ENCODE data around the gene ZFYVE16.
"Not testable (repeated sequence)": the region's sequence is repeated elsewhere in the genome, so short reads cannot be mapped to it uniquely, and the experiment has no call there.

Gene ZFYVE16

GRCh38 chr5:80491296-80491695 is 83.4 kb downstream of the ZFYVE16 start:
- no peak for DNase-seq

DNA sequence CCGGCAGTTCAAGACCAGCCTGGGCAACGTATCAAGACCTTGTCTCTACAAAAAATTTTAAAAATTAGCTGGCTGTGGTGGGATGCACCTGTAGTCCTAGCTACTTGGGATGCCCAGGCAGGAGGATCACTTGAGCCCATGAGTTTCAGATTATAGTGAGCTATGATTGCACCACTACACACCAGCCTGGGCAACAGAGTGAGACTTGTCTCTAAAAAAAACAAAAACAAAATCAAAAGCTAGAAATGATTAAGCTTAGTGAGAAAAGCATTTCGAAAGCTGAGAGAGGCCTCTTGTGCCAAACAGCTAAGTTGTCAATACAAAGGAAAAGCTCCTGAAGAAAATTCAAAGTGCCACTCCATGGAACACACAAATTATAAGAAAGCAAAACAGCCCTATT is 84.9 kb downstream of the ZFYVE16 start:
- no peak for DNase-seq

DNA sequence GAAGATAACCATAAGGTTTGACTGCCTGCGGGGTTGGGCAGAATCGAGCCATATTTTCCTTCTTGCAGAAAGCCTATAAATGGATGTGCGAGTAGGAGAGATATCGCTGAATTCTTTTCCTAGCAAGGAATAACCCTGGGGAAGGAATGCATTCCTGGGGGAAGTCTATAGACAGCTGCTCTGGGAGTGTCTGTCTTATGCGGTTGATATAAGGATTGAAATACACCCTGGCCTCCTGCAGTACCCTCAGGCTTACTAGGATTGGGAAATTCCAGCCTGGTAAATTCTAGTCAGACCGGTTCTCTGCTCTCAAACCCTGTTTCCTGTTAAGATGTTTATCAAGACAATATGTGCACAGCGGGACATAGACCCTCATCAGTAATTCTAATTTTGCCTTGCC is 85.6 kb downstream of the ZFYVE16 start:
- DNase-seq, result not testable (repeated sequence)

DNA sequence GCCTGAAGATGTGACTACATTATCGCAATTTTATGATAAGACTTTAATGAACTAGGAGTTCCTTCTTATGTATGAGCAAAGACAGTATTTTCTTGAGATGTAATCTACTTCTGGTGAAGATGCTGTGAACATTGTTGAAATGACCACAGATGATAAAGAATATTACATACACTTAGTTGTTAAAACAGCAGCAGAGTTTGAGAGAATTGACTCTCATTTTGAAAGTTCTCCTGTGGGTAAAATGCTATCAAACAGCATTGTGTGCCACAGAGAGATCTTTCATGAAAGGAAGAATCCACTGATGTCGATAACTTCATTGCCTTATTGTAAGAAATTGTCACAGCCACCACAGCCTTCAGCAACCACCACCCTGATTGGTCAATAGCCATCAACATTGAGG is 88.0 kb downstream of the ZFYVE16 start:
- no peak for DNase-seq

DNA sequence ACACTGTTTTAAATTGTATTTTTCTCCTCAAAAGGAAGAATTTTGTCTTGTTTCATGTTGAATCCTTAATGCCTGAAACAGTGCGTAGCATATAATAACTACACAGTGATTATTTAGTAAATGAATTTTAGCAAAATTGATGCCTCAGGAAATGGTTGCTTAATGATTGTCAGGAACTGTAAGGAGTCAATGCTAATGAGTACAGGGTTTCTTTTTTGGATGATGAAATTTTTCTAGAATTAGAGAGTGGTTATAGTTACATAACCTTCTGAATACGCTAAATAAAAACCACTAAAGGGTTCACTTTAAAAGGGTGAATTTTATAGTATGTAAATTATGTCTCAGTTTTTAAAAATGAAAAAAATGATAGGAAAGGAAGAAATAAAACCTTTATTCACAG is 94.9 kb downstream of the ZFYVE16 start:
- no peak for DNase-seq

GRCh38 chr5:80503641-80504040 is 95.8 kb downstream of the ZFYVE16 start:
- no peak for DNase-seq

DNA sequence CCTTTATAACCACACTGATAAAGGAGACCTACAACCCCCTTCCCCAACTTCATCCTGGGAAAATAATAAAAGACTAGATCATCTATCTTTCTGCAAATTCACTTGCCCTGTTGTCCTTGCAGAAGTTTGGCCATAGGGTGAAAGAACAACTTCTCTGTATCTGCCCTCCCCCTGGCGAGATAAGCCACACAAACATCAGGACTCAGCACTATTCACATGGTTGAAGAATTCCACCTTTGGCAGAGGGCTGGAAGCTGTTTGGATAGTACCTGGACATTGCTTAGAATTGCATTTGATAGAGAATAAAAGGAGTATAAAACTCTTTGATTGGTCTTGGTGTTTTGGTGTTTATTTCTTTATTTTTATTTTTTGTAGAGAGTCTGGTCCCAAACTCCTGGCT is 97.0 kb downstream of the ZFYVE16 start:
- no peak for DNase-seq

- DNase-seq, result no peak
These were observed 99.8 kb downstream of the ZFYVE16 start for GRCh38 chr5:80507663-80508062.

DNA sequence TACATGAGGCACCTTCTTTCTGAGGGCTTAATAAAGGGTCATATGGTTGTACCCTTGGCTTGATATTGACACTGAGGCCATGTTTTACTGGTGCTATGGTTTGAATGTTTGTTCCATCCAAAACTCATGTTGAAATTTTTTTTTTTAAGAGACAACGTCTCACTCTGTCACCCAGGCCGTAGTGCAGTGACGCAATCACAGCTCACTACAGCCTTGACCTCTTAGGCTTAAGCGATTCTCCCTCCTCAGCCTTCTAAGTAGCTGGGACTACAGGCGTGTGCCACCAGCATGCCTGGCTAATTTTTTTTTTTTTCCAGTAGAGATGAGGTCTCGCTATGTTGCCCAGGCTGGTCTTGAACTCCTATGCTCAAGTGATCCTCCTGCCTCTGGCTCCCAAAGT is 101.0 kb downstream of the ZFYVE16 start:
- DNase-seq, result no peak

DNA sequence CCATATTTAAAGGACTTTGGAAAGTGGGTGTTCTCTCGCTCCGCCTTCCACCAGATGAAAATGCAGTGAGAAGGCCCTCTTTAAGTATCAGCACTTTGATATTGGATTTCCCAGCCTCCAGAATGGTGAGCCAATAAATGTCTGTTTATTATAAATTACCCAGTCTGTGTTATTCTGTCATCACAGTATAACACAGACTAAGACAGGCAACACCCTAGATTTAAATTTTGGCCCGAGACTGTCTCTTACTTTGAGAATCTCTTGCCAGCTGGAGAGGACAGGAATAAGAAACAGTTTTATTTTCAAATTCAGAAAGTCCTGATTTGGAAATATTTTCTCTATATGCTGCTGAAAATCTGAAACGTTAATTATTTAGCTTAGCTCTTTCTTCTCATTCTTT is 101.5 kb downstream of the ZFYVE16 start:
- DNase-seq, result no peak

GRCh38 chr5:80516826-80517225 is 109.0 kb downstream of the ZFYVE16 start:
- DNase-seq, result peak; percentile 55 to 77
